Esophagus muscularis mucosa (tissue), 4 donors: ENCODE data around the gene ARL2BP. TPM values are rescaled to one million over a fixed set of nuclear protein-coding genes. Genes with fewer than 3 reads are reported as not detected.
"Not testable (repeated sequence)": the region's sequence is repeated elsewhere in the genome, so short reads cannot be mapped to it uniquely, and the experiment has no call there.

Experiments used
- DNase-seq: peaks from one replicate; pipeline ENCODE4 v3.0.0-alpha.2; 2017; ENCODE audit errors: extremely low spot score
- H3K27ac ChIP-seq, 4 donors: fragments of 200-600 bp; sonication (generic); replicated peaks in 1 of 4; 1 replicate in 3 of 4; 2 replicates in 1 of 4; pipeline ENCODE4 v1.5.1; 2016 to 2019; ENCODE audit warnings: mild to moderate bottlenecking in 1 of 4
- H3K27me3 ChIP-seq, 4 donors: fragments of 200-600 bp; sonication (generic); one replicate each; pipeline versions ENCODE4 v1.5.1 to v1.6.0; 2016 to 2019
- H3K36me3 ChIP-seq, 4 donors: fragments of 200-600 bp; sonication (generic); one replicate each; pipeline ENCODE4 v1.5.1; 2016 to 2019
- H3K4me1 ChIP-seq, 4 donors: fragments of 200-600 bp; sonication (generic); one replicate each; pipeline ENCODE4 v1.5.1; 2016 to 2019
- H3K4me3 ChIP-seq, 4 donors: fragments of 200-600 bp; sonication (generic); 1 replicate in 2 of 4; 2 replicates in 2 of 4; pipeline ENCODE4 v1.5.1; 2016 to 2019; ENCODE audit warnings: mild to moderate bottlenecking in 4 of 4, moderate library complexity in 1 of 4
- H3K9me3 ChIP-seq, 4 donors: fragments of 200-600 bp; sonication (generic); 1 replicate in 3 of 4; 2 replicates in 1 of 4; pipeline ENCODE4 v1.5.1; 2016 to 2019
- EP300 ChIP-seq: sonication (generic); formaldehyde crosslinking; IDR thresholded peaks from one replicate; pipeline ENCODE4 v1.6.1; 2017; ENCODE audit warnings: antibody characterized with exemption
- POLR2A ChIP-seq: fragments of 450-650 bp; IDR thresholded peaks from one replicate; pipeline ENCODE4 v1.6.1; 2017; ENCODE audit warnings: antibody characterized with exemption, moderate library complexity, mild to moderate bottlenecking, low read depth
- POLR2AphosphoS5 ChIP-seq, 2 donors: sonication (generic); formaldehyde crosslinking; IDR thresholded peaks; one replicate each; pipeline ENCODE4 v1.6.1; 2017; ENCODE audit warnings: antibody characterized with exemption in 2 of 2
- WGBS: methylation state at CpG from one replicate; pipeline ENCODE4 v1.1.5; 2018; 5-methylcytosine and 5-hydroxymethylcytosine counted together
- intact Hi-C: fragments of 100-400 bp; cut with DNase I; formaldehyde crosslinking; loops from one replicate; pipeline ENCODE4 v1.15.1; 2023
- total RNA-seq, 4 donors: library from RNA; depleted of rRNA; stranded (reverse); fragments of >200 nt; gene quantifications; one replicate each; pipeline versions ENCODE4 v1.1.0 to v1.2.1, GENCODE V29; 2016
- TF ChIP-seq, protein P1 (sequence below), 3 experiments: fragments of 200-600 bp in 2 of 3; fragments of 450-650 bp in 1 of 3; sonication (generic) in 2 of 3; IDR thresholded peaks; one replicate each; pipeline ENCODE4 v1.5.1; 2017 to 2019; ENCODE audit warnings: antibody characterized with exemption in 3 of 3, mild to moderate bottlenecking in 2 of 3, moderate library complexity in 1 of 3

The ARL2BP gene
- total RNA-seq: 10 to 100 TPM; 58.1 to 77.4 (median 66.9) TPM

DNA sequence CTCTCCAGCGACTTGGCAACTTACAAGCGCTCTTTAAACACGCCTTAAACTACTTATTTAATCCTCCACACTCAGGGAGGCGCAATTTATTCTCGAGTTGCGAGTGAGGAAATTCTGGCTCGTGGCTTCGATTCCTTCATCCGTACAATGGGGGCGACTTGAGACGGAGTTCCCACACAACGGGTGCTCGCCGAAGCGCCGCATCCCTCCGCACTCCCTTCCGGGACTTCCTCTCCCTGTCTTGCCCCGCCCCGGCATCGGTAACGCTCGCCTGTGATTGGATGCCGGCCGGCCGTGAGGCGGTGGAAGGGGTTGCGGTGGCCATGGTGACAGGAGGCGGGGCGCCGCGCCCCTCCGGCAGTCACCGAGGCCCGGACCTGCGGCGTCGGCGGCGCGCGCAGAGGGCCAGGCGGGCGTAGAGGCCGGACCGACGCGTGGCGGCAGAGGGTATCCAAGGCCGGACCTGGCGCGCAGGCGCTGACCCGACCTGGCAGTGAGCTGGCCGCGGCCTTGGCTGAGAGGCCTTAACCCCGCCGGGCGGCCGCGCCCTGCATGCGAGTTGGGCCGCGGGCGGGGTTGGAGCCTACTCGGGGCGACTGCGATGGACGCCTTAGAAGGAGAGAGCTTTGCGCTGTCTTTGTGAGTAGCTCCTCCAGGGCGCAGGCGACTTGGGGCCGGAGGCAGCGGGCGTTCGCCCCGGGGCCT, at the start of gene ARL2BP:
Gene ARL2BP (plus strand): TSS at position 493 of the 705 bp plus-strand sequence. CDS start 109 bp downstream, at position 602.
- H3K9me3 ChIP-seq: no peaks in the 10 kb centered on the region
- peaks cover 13 to 23% (median 21%) of the 10 kb centered on the region in 4 donors for H3K4me1 ChIP-seq
- TF ChIP-seq, protein P1, sequence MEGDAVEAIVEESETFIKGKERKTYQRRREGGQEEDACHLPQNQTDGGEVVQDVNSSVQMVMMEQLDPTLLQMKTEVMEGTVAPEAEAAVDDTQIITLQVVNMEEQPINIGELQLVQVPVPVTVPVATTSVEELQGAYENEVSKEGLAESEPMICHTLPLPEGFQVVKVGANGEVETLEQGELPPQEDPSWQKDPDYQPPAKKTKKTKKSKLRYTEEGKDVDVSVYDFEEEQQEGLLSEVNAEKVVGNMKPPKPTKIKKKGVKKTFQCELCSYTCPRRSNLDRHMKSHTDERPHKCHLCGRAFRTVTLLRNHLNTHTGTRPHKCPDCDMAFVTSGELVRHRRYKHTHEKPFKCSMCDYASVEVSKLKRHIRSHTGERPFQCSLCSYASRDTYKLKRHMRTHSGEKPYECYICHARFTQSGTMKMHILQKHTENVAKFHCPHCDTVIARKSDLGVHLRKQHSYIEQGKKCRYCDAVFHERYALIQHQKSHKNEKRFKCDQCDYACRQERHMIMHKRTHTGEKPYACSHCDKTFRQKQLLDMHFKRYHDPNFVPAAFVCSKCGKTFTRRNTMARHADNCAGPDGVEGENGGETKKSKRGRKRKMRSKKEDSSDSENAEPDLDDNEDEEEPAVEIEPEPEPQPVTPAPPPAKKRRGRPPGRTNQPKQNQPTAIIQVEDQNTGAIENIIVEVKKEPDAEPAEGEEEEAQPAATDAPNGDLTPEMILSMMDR (IDR thresholded peaks at IDR 0.05): peak in 1 of 3 experiments; percentile 7
- TF ChIP-seq POLR2A (no peak), EP300 (no peak), POLR2AphosphoS5 (IDR thresholded peaks at IDR 0.05) (peak; percentile 94 to 97)
- peak within 1 kb of the TSS; percentile 80 to 90 (median 82) for H3K4me3 ChIP-seq
- no peaks in the 10 kb centered on the region for H3K27me3 ChIP-seq
- H3K36me3 ChIP-seq: peaks cover 22 to 42% (median 30%) of the 10 kb centered on the region in 4 donors
- peak; percentile 99 for DNase-seq
- intact Hi-C loops: loop anchor here (5.0 to 10.0 kb wide), 3 partner anchors 52 to 150 kb away; partner anchors contain the start of genes CPNE2, PSME3IP1 and RSPRY1
- under 1% methylated on average over 23 of the region's 77 CpGs for WGBS
- H3K27ac ChIP-seq: peak within 1 kb of the TSS; percentile 92 to 95 (median 94)

GRCh38 chr16:57196286-57196685, 48.8 kb upstream of the ARL2BP start:
- intact Hi-C loops: no loop called here
- 53% methylated on average over 4 of the region's 4 CpGs for WGBS
- no peaks in the 10 kb centered on the region for H3K36me3 ChIP-seq
- no peak for TF ChIP-seq POLR2AphosphoS5 (IDR thresholded peaks at IDR 0.05)
- no peak for TF ChIP-seq POLR2A
- TF ChIP-seq, protein P1 (IDR thresholded peaks at IDR 0.05): no peak
- no peak for TF ChIP-seq EP300
- H3K4me1 ChIP-seq: peaks cover 22 to 62% (median 55%) of the 10 kb centered on the region in 4 donors
- no peaks in the 10 kb centered on the region for H3K27me3 ChIP-seq
- H3K27ac ChIP-seq: peak overlapping the region in 2 of 4 donors; percentile 5
- DNase-seq: no peak
- no peaks in the 10 kb centered on the region for H3K9me3 ChIP-seq
- H3K4me3 ChIP-seq: no peak overlapping the region

- WGBS: 75% methylated on average over 3 of the region's 3 CpGs
- Histone ChIP-seq H3K36me3 (no peaks in the 10 kb centered on the region), H3K27me3 (no peaks in the 10 kb centered on the region), H3K9me3 (no peaks in the 10 kb centered on the region), H3K4me3 (no peak overlapping the region), H3K4me1 (peaks cover 18 to 58% (median 51%) of the 10 kb centered on the region in 4 donors), H3K27ac (peak overlapping the region in 1 of 4 donors; percentile 5)
- no peak for TF ChIP-seq POLR2A
- no peak for TF ChIP-seq EP300
- TF ChIP-seq, protein P1 (IDR thresholded peaks at IDR 0.05): no peak
- TF ChIP-seq POLR2AphosphoS5 (IDR thresholded peaks at IDR 0.05): no peak
- intact Hi-C loops: no loop called here
- no peak for DNase-seq
Observed at GRCh38 chr16:57196753-57197152, 48.3 kb upstream of the ARL2BP start.

DNA sequence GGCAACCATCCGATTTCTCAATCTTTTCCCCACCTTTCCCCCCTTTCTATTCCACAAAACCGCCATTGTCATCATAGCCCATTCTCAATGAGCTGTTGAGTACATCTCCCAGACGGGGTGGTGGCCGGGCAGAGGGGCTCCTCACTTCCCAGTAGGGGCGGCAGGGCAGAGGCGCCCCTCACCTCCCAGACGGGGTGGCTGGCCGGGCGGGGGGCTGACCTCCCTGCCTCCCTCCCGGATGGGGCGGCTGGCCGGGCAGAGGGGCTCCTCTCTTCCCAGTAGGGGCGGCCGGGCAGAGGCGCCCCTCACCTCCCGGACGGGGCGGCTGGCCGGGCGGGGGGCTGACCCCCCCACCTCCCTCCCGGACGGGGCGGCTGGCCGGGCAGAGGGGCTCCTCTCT, 44.7 kb upstream of the ARL2BP start:
- not testable (repeated sequence) for H3K27me3 ChIP-seq, DNase-seq

DNA sequence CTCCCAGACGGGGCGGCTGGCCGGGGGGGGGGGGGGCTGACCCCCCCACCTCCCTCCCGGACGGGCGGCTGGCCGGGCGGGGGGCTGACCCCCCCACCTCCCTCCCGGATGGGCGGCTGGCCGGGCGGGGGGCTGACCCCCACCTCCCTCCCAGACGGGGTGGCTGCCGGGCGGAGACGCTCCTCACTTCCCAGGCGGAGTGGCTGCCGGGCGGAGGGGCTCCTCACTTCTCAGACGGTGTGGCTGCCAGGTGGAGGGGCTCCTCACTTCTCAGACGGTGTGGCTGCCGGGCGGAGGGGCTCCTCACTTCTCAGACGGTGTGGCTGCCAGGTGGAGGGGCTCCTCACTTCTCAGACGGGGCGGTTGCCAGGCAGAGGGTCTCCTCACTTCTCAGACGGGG, 44.1 kb upstream of the ARL2BP start:
- no CpG with 5 or more reads among the region's 27 CpGs for WGBS

More for the DNA sequence above, 44.7 kb upstream of the ARL2BP start:
- H3K27ac ChIP-seq, intact Hi-C loops, H3K4me3 ChIP-seq, H3K9me3 ChIP-seq: not testable (repeated sequence)
- H3K36me3 ChIP-seq: peaks cover 6 to 10% (median 9%) of the 10 kb centered on the region in 4 donors
- peaks cover 9 to 25% (median 21%) of the 10 kb centered on the region in 4 donors for H3K4me1 ChIP-seq
- WGBS: 100% methylated on average over 4 of the region's 24 CpGs

More for the DNA sequence above, 44.1 kb upstream of the ARL2BP start:
- H3K27me3 ChIP-seq, DNase-seq, H3K27ac ChIP-seq, H3K9me3 ChIP-seq, H3K4me3 ChIP-seq, intact Hi-C loops: not testable (repeated sequence)
- H3K4me1 ChIP-seq: peaks cover 9 to 22% (median 16%) of the 10 kb centered on the region in 4 donors
- H3K36me3 ChIP-seq: peaks cover 12 to 16% (median 14%) of the 10 kb centered on the region in 4 donors
